ENCODE measurements around the gene GALM. TPM values are rescaled to one million over a fixed set of nuclear protein-coding genes. Genes with fewer than 3 reads are reported as not detected.

GALM gene
- total and polyA plus RNA-seq, 2 of the 13 experiments (the other 11 are each of a cell fraction or from before 2014, with no cell fraction given): 65.5 to 90.0 TPM

GRCh38 chr2:38665854-38666555 lies at the start of gene GALM (continued):
- TF ChIP-seq HNF1A (IDR thresholded peaks at IDR 0.05; ENCODE audit: low read depth) (peak; percentile 89), HNF1A (CRISPR knock-in tag; IDR thresholded peaks at IDR 0.05; ENCODE audit: borderline replicate concordance) (peak; percentile 93), ARID5B (CRISPR knock-in tag; IDR thresholded peaks at IDR 0.05) (no peak; the same call in none of the 2 replicates), ELF1 (CRISPR knock-in tag; IDR thresholded peaks at IDR 0.05) (peak; percentile 85), MTF2 (CRISPR knock-in tag; IDR thresholded peaks at IDR 0.05; ENCODE audit: borderline replicate concordance) (peak; percentile 31), ZC3H4 (CRISPR knock-in tag; IDR thresholded peaks at IDR 0.05; ENCODE audit: borderline replicate concordance) (no peak), RERE (CRISPR knock-in tag; IDR thresholded peaks at IDR 0.05; ENCODE audit: low read depth) (peak; percentile 16; the same call in 1 of the 2 replicates), ZBTB38 (CRISPR knock-in tag; IDR thresholded peaks at IDR 0.05) (peak; percentile 91), MYC (CRISPR knock-in tag; IDR thresholded peaks at IDR 0.05; ENCODE audit: borderline replicate concordance) (peak; percentile 79), ZNF17 (CRISPR knock-in tag; IDR thresholded peaks at IDR 0.05) (no peak), MTF1 (CRISPR knock-in tag; IDR thresholded peaks at IDR 0.05) (no peak; the same call in 1 of the 2 replicates), ZNF451 (CRISPR knock-in tag; IDR thresholded peaks at IDR 0.05) (peak; percentile 78; the same call in 1 of the 2 replicates), ZNF891 (CRISPR knock-in tag; IDR thresholded peaks at IDR 0.05) (peak; percentile 97), ZNF446 (CRISPR knock-in tag; IDR thresholded peaks at IDR 0.05) (peak; percentile 87), KDM1A (CRISPR knock-in tag; IDR thresholded peaks at IDR 0.05) (no peak), THAP11 (CRISPR knock-in tag; IDR thresholded peaks at IDR 0.05) (peak; percentile 98), TCF7 (IDR thresholded peaks at IDR 0.05; ENCODE audit: low read depth) (no peak)

Measured in HepG2 (cell line).